ENCODE data around the gene NPLOC4. TPM values are rescaled to one million over a fixed set of nuclear protein-coding genes. Genes with fewer than 3 reads are reported as not detected.
A peak's percentile ranks its signal among the peaks of the same experiment; 100 is the strongest.

Gene NPLOC4
- polyA plus RNA-seq, 1 donor, result 47.8 TPM

GRCh38 chr17:81609541-81610311 is 27.2 kb downstream of the NPLOC4 start:
- Histone ChIP-seq H3K4me3 (ENCODE audit: low read length) (no peak overlapping the region), H3K27me3 (ENCODE audit: control insufficient read depth, insufficient read depth, low read length) (no peaks in the 10 kb centered on the region), H3K36me3 (ENCODE audit: control insufficient read depth, insufficient read depth, low read length) (peaks cover 60% of the 10 kb centered on the region), H3K27ac (ENCODE audit: low read length) (no peak overlapping the region), H3K9me3 (ENCODE audit: control insufficient read depth, low read depth, low read length) (no peaks in the 10 kb centered on the region), H3K4me1 (ENCODE audit: control insufficient read depth, insufficient read depth, low read length) (peaks cover 7% of the 10 kb centered on the region)
- DNase-seq, result peak; percentile 23 to 74
- whole genome bisulfite sequencing (ENCODE audit: insufficient coverage, low lambda C conversion rate), result no CpG with 5 or more reads among the region's 19 CpGs

GRCh38 chr17:81608605-81609004 is 28.3 kb downstream of the NPLOC4 start:
- no peak for DNase-seq
- H3K27me3 ChIP-seq (ENCODE audit: control insufficient read depth, insufficient read depth, low read length), result no peaks in the 10 kb centered on the region
- H3K4me3 ChIP-seq (ENCODE audit: low read length), result no peak overlapping the region
- peaks cover 7% of the 10 kb centered on the region for H3K4me1 ChIP-seq (ENCODE audit: control insufficient read depth, insufficient read depth, low read length)
- WGBS (ENCODE audit: insufficient coverage, low lambda C conversion rate), result no CpG with 5 or more reads among the region's 13 CpGs
- H3K27ac ChIP-seq (ENCODE audit: low read length), result no peak overlapping the region
- no peaks in the 10 kb centered on the region for H3K9me3 ChIP-seq (ENCODE audit: control insufficient read depth, low read depth, low read length)
- peaks cover 62% of the 10 kb centered on the region for H3K36me3 ChIP-seq (ENCODE audit: control insufficient read depth, insufficient read depth, low read length)

GRCh38 chr17:81608082-81608481 is 28.8 kb downstream of the NPLOC4 start:
- Histone ChIP-seq H3K9me3 (ENCODE audit: control insufficient read depth, low read depth, low read length) (no peaks in the 10 kb centered on the region), H3K4me3 (ENCODE audit: low read length) (no peak overlapping the region), H3K36me3 (ENCODE audit: control insufficient read depth, insufficient read depth, low read length) (peaks cover 62% of the 10 kb centered on the region), H3K4me1 (ENCODE audit: control insufficient read depth, insufficient read depth, low read length) (peaks cover 7% of the 10 kb centered on the region), H3K27ac (ENCODE audit: low read length) (no peak overlapping the region), H3K27me3 (ENCODE audit: control insufficient read depth, insufficient read depth, low read length) (no peaks in the 10 kb centered on the region)
- no CpG with 5 or more reads among the region's 4 CpGs for WGBS (ENCODE audit: insufficient coverage, low lambda C conversion rate)
- DNase-seq, result no peak

- no peak overlapping the region for H3K4me3 ChIP-seq (ENCODE audit: low read length)
- H3K4me1 ChIP-seq (ENCODE audit: control insufficient read depth, insufficient read depth, low read length), result peaks cover 7% of the 10 kb centered on the region
- H3K27ac ChIP-seq (ENCODE audit: low read length), result no peak overlapping the region
- WGBS (ENCODE audit: insufficient coverage, low lambda C conversion rate), result 100% methylated on average over 2 of the region's 6 CpGs
- H3K36me3 ChIP-seq (ENCODE audit: control insufficient read depth, insufficient read depth, low read length), result peaks cover 63% of the 10 kb centered on the region
- no peaks in the 10 kb centered on the region for H3K27me3 ChIP-seq (ENCODE audit: control insufficient read depth, insufficient read depth, low read length)
- DNase-seq, result no peak
- H3K9me3 ChIP-seq (ENCODE audit: control insufficient read depth, low read depth, low read length), result no peaks in the 10 kb centered on the region
These were observed 29.5 kb downstream of the NPLOC4 start for GRCh38 chr17:81607431-81607830.

GRCh38 chr17:81603846-81604610 is 32.9 kb downstream of the NPLOC4 start:
- no peak for DNase-seq
- no peak overlapping the region for H3K27ac ChIP-seq (ENCODE audit: low read length)
- peaks cover 67% of the 10 kb centered on the region for H3K36me3 ChIP-seq (ENCODE audit: control insufficient read depth, insufficient read depth, low read length)
- no peaks in the 10 kb centered on the region for H3K9me3 ChIP-seq (ENCODE audit: control insufficient read depth, low read depth, low read length)
- peaks cover under 1% of the 10 kb centered on the region for H3K4me1 ChIP-seq (ENCODE audit: control insufficient read depth, insufficient read depth, low read length)
- H3K27me3 ChIP-seq (ENCODE audit: control insufficient read depth, insufficient read depth, low read length), result no peaks in the 10 kb centered on the region
- no CpG with 5 or more reads among the region's 11 CpGs for WGBS (ENCODE audit: insufficient coverage, low lambda C conversion rate)
- H3K4me3 ChIP-seq (ENCODE audit: low read length), result no peak overlapping the region

GRCh38 chr17:81601525-81602120 is 35.3 kb downstream of the NPLOC4 start:
- Histone ChIP-seq H3K27me3 (ENCODE audit: control insufficient read depth, insufficient read depth, low read length) (no peaks in the 10 kb centered on the region), H3K4me3 (ENCODE audit: low read length) (no peak overlapping the region), H3K4me1 (ENCODE audit: control insufficient read depth, insufficient read depth, low read length) (no peaks in the 10 kb centered on the region), H3K36me3 (ENCODE audit: control insufficient read depth, insufficient read depth, low read length) (peaks cover 66% of the 10 kb centered on the region), H3K27ac (ENCODE audit: low read length) (no peak overlapping the region), H3K9me3 (ENCODE audit: control insufficient read depth, low read depth, low read length) (no peaks in the 10 kb centered on the region)
- WGBS (ENCODE audit: insufficient coverage, low lambda C conversion rate), result no CpG with 5 or more reads among the region's 9 CpGs
- DNase-seq, result peak; percentile 48 to 54

- H3K27ac ChIP-seq (ENCODE audit: low read length), result no peak overlapping the region
- H3K4me3 ChIP-seq (ENCODE audit: low read length), result no peak overlapping the region
- WGBS (ENCODE audit: insufficient coverage, low lambda C conversion rate), result 100% methylated on average over 1 of the region's 10 CpGs
- peaks cover 68% of the 10 kb centered on the region for H3K36me3 ChIP-seq (ENCODE audit: control insufficient read depth, insufficient read depth, low read length)
- H3K9me3 ChIP-seq (ENCODE audit: control insufficient read depth, low read depth, low read length), result no peaks in the 10 kb centered on the region
- no peaks in the 10 kb centered on the region for H3K27me3 ChIP-seq (ENCODE audit: control insufficient read depth, insufficient read depth, low read length)
- no peaks in the 10 kb centered on the region for H3K4me1 ChIP-seq (ENCODE audit: control insufficient read depth, insufficient read depth, low read length)
- no peak for DNase-seq
These were observed 37.0 kb downstream of the NPLOC4 start for GRCh38 chr17:81599719-81600486.

- Histone ChIP-seq H3K4me1 (ENCODE audit: control insufficient read depth, insufficient read depth, low read length) (no peaks in the 10 kb centered on the region), H3K9me3 (ENCODE audit: control insufficient read depth, low read depth, low read length) (no peaks in the 10 kb centered on the region), H3K27ac (ENCODE audit: low read length) (no peak overlapping the region), H3K4me3 (ENCODE audit: low read length) (no peak overlapping the region), H3K27me3 (ENCODE audit: control insufficient read depth, insufficient read depth, low read length) (no peaks in the 10 kb centered on the region), H3K36me3 (ENCODE audit: control insufficient read depth, insufficient read depth, low read length) (peaks cover 80% of the 10 kb centered on the region)
- DNase-seq, result no peak
- WGBS (ENCODE audit: insufficient coverage, low lambda C conversion rate), result 100% methylated on average over 1 of the region's 11 CpGs
These were observed 43.6 kb downstream of the NPLOC4 start for GRCh38 chr17:81593105-81593871.

GRCh38 chr17:81591971-81592370 is 44.9 kb downstream of the NPLOC4 start:
- no peaks in the 10 kb centered on the region for H3K27me3 ChIP-seq (ENCODE audit: control insufficient read depth, insufficient read depth, low read length)
- no peaks in the 10 kb centered on the region for H3K9me3 ChIP-seq (ENCODE audit: control insufficient read depth, low read depth, low read length)
- no peak for DNase-seq
- no peak overlapping the region for H3K4me3 ChIP-seq (ENCODE audit: low read length)
- WGBS (ENCODE audit: insufficient coverage, low lambda C conversion rate), result no CpG with 5 or more reads among the region's 14 CpGs
- H3K36me3 ChIP-seq (ENCODE audit: control insufficient read depth, insufficient read depth, low read length), result peaks cover 81% of the 10 kb centered on the region
- no peak overlapping the region for H3K27ac ChIP-seq (ENCODE audit: low read length)
- H3K4me1 ChIP-seq (ENCODE audit: control insufficient read depth, insufficient read depth, low read length), result no peaks in the 10 kb centered on the region
